ENCODE results near the gene RNF144A.

Gene RNF144A

GRCh38 chr2:7029291-7030059 is 112.3 kb downstream of the RNF144A start:
- Histone ChIP-seq H2AFZ (ENCODE audit: low read length) (no peak overlapping the region), H3K9me3 (replicated peaks; ENCODE audit: insufficient read depth, low read length) (no peaks in the 10 kb centered on the region), H3K9ac (ENCODE audit: low read length) (no peak overlapping the region), H3K4me2 (ENCODE audit: low read depth, low read length) (no peak overlapping the region), H3K27me3 (replicated peaks; ENCODE audit: insufficient read depth, low read length) (no peaks in the 10 kb centered on the region), H3K4me1 (ENCODE audit: low read length) (no peaks in the 10 kb centered on the region), H3K36me3 (replicated peaks; ENCODE audit: insufficient read depth, low read length) (no peaks in the 10 kb centered on the region), H3K79me2 (ENCODE audit: low read length) (no peaks in the 10 kb centered on the region), H3F3A (ENCODE audit: insufficient read depth, low read length) (no peaks in the 10 kb centered on the region), H3K27ac (ENCODE audit: low read length) (no peak overlapping the region), H4K20me1 (ENCODE audit: insufficient read depth, low read length) (no peaks in the 10 kb centered on the region), H3K9me2 (replicated peaks; ENCODE audit: insufficient read depth, low read length) (no peaks in the 10 kb centered on the region), H3K4me3 (ENCODE audit: low read length) (no peak overlapping the region)
- no peak for DNase-seq
- no peak for TF ChIP-seq CTCF (IDR thresholded peaks at IDR 0.05; ENCODE audit: low read length)
- TF ChIP-seq EZH2phosphoT487 (IDR thresholded peaks at IDR 0.05; ENCODE audit: low read length), result no peak
- no peak for TF ChIP-seq EZH2 (optimal IDR thresholded peaks at IDR 0.05; ENCODE audit: low read depth, low read length)

GRCh38 chr2:7030810-7031209 is 113.6 kb downstream of the RNF144A start:
- Histone ChIP-seq H3K9me2 (replicated peaks; ENCODE audit: insufficient read depth, low read length) (no peaks in the 10 kb centered on the region), H3K27me3 (replicated peaks; ENCODE audit: insufficient read depth, low read length) (no peaks in the 10 kb centered on the region), H3K4me2 (ENCODE audit: low read depth, low read length) (no peak overlapping the region), H3K27ac (ENCODE audit: low read length) (no peak overlapping the region), H2AFZ (ENCODE audit: low read length) (no peak overlapping the region), H3K79me2 (ENCODE audit: low read length) (no peaks in the 10 kb centered on the region), H4K20me1 (ENCODE audit: insufficient read depth, low read length) (no peaks in the 10 kb centered on the region), H3F3A (ENCODE audit: insufficient read depth, low read length) (no peaks in the 10 kb centered on the region), H3K9ac (ENCODE audit: low read length) (no peak overlapping the region), H3K9me3 (replicated peaks; ENCODE audit: insufficient read depth, low read length) (no peaks in the 10 kb centered on the region), H3K36me3 (replicated peaks; ENCODE audit: insufficient read depth, low read length) (no peaks in the 10 kb centered on the region), H3K4me3 (ENCODE audit: low read length) (no peak overlapping the region), H3K4me1 (ENCODE audit: low read length) (no peaks in the 10 kb centered on the region)
- DNase-seq, result no peak
- TF ChIP-seq CTCF (IDR thresholded peaks at IDR 0.05; ENCODE audit: low read length), result no peak
- TF ChIP-seq EZH2phosphoT487 (IDR thresholded peaks at IDR 0.05; ENCODE audit: low read length), result no peak
- TF ChIP-seq EZH2 (optimal IDR thresholded peaks at IDR 0.05; ENCODE audit: low read depth, low read length), result no peak

- no peaks in the 10 kb centered on the region for H3F3A ChIP-seq (ENCODE audit: insufficient read depth, low read length)
- no peak overlapping the region for H3K4me2 ChIP-seq (ENCODE audit: low read depth, low read length)
- H3K9me2 ChIP-seq (replicated peaks; ENCODE audit: insufficient read depth, low read length), result no peaks in the 10 kb centered on the region
- TF ChIP-seq EZH2phosphoT487 (IDR thresholded peaks at IDR 0.05; ENCODE audit: low read length), result no peak
- TF ChIP-seq CTCF (IDR thresholded peaks at IDR 0.05; ENCODE audit: low read length), result no peak
- no peak for TF ChIP-seq EZH2 (optimal IDR thresholded peaks at IDR 0.05; ENCODE audit: low read depth, low read length)
- no peak overlapping the region for H3K4me3 ChIP-seq (ENCODE audit: low read length)
- H3K4me1 ChIP-seq (ENCODE audit: low read length), result no peaks in the 10 kb centered on the region
- H3K27ac ChIP-seq (ENCODE audit: low read length), result no peak overlapping the region
- H3K36me3 ChIP-seq (replicated peaks; ENCODE audit: insufficient read depth, low read length), result no peaks in the 10 kb centered on the region
- H4K20me1 ChIP-seq (ENCODE audit: insufficient read depth, low read length), result no peaks in the 10 kb centered on the region
- no peaks in the 10 kb centered on the region for H3K9me3 ChIP-seq (replicated peaks; ENCODE audit: insufficient read depth, low read length)
- no peak overlapping the region for H2AFZ ChIP-seq (ENCODE audit: low read length)
- DNase-seq, result peak; percentile 15
- H3K79me2 ChIP-seq (ENCODE audit: low read length), result no peaks in the 10 kb centered on the region
- H3K27me3 ChIP-seq (replicated peaks; ENCODE audit: insufficient read depth, low read length), result no peaks in the 10 kb centered on the region
- H3K9ac ChIP-seq (ENCODE audit: low read length), result no peak overlapping the region
These were observed 114.5 kb downstream of the RNF144A start for GRCh38 chr2:7031547-7032245.

All from MM.1S (cell line).